SU-DHL-6 (cell line): Measurements from ENCODE around the gene DERL3.

ENCODE experiments used
- H2AFZ ChIP-seq: fragments of 200-600 bp; sonication (generic); 2 replicates; pipeline ENCODE4 v1.6.1; 2014; ENCODE audit warnings: low read depth, mild to moderate bottlenecking, moderate library complexity, mixed read lengths, antibody characterized with exemption, low read length; ENCODE audit not compliant: severe bottlenecking
- H3F3A ChIP-seq: fragments of 200-600 bp; shearing (Covaris generic); 2 replicates; pipeline ENCODE4 v1.6.0; 2016; ENCODE audit warnings: antibody characterized with exemption, mild to moderate bottlenecking; ENCODE audit not compliant: insufficient read depth
- H3K27ac ChIP-seq: fragments of 200-600 bp; sonication (generic); 2 replicates; pipeline ENCODE4 v1.5.1; 2016; ENCODE audit warnings: low read depth, mild to moderate bottlenecking, low read length, moderate library complexity, mixed read lengths
- H3K27me3 ChIP-seq: fragments of 200-600 bp; sonication (generic), shearing (Covaris generic); 2 replicates; pipeline ENCODE4 v1.6.0; 2014; ENCODE audit warnings: mild to moderate bottlenecking, low read length
- H3K36me3 ChIP-seq: fragments of 200-600 bp; sonication (generic); 2 replicates; pipeline ENCODE4 v1.6.1; 2014; ENCODE audit warnings: mild to moderate bottlenecking, low read length, mixed read lengths
- H3K4me2 ChIP-seq: fragments of 300-600, 200-600 bp; shearing (Covaris generic), sonication (generic); 2 replicates; pipeline ENCODE4 v1.6.0; 2014; ENCODE audit warnings: low read length, low read depth, mild to moderate bottlenecking; ENCODE audit not compliant: poor library complexity, severe bottlenecking
- H3K4me3 ChIP-seq: fragments of 200-600 bp; sonication (generic); 2 replicates; pipeline ENCODE4 v1.5.1; 2014; ENCODE audit warnings: antibody characterized with exemption, low read length, mild to moderate bottlenecking, mixed read lengths; ENCODE audit not compliant: insufficient read depth, poor library complexity, severe bottlenecking
- H3K79me2 ChIP-seq: fragments of 200-600 bp; sonication (generic); 2 replicates; pipeline ENCODE4 v1.6.1; 2014; ENCODE audit warnings: mild to moderate bottlenecking, low read length, moderate library complexity; ENCODE audit not compliant: insufficient read depth
- H3K9ac ChIP-seq: fragments of 200-600 bp; sonication (generic); 2 replicates; pipeline ENCODE4 v1.7.0; 2014; ENCODE audit warnings: mild to moderate bottlenecking, low read length
- H3K9me2 ChIP-seq: fragments of 200-600 bp; sonication (generic); replicated peaks from 2 replicates; pipeline ENCODE4 v1.6.1; 2014; ENCODE audit warnings: low read length; ENCODE audit not compliant: insufficient read depth
- H3K9me3 ChIP-seq: fragments of 200-600 bp; sonication (generic); 2 replicates; pipeline ENCODE4 v1.6.1; 2014; ENCODE audit warnings: low read length, mixed read lengths; ENCODE audit not compliant: insufficient read depth
- H4K20me1 ChIP-seq: fragments of 200-600 bp; sonication (generic); 2 replicates; pipeline ENCODE4 v1.6.1; 2014; ENCODE audit warnings: low read depth, mild to moderate bottlenecking, antibody characterized with exemption, low read length, moderate library complexity, mixed read lengths
- EZH2phosphoT487 ChIP-seq: fragments of 200-600 bp; sonication (generic), shearing (Covaris generic); conservative IDR thresholded peaks from 2 replicates; pipeline ENCODE4 v1.6.1; 2018; ENCODE audit warnings: mild to moderate bottlenecking, antibody characterized with exemption, low read length, moderate library complexity, mixed read lengths
- TF ChIP-seq, protein P1 (sequence below): fragments of 200-600 bp; sonication (generic); IDR thresholded peaks from one replicate; pipeline ENCODE4 v1.5.1; 2017; ENCODE audit warnings: antibody characterized with exemption, mild to moderate bottlenecking, low read length, moderate library complexity; ENCODE audit not compliant: insufficient read depth, poor library complexity, severe bottlenecking

The DERL3 gene

DNA sequence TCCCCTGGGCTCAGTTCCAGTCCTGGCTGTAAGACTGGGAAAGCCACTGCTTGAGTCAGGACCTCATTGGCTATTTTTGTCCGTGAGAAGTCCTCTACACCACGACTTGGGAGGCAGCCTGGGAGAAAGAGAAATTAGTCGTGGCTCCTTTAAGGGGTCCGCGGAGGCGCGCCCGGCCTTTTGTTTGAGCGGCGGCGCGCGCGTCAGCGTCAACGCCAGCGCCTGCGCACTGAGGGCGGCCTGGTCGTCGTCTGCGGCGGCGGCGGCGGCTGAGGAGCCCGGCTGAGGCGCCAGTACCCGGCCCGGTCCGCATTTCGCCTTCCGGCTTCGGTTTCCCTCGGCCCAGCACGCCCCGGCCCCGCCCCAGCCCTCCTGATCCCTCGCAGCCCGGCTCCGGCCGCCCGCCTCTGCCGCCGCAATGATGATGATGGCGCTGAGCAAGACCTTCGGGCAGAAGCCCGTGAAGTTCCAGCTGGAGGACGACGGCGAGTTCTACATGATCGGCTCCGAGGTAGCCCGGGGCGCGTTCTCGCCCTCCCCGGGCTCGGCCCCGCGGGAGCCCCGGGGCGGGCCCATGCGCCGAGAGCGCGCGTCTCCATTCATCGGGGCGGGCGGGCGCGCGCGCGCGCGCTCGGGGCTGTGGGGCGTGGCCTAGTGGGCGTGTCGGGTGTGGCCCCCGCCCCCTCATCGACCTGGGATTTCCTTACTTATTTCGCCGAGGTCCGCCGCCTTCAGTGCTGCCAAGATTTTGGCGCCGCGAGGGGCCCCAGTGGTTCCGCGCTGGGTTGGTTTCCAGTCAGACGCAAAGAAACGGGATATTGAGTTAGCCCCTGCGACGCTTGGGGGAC lies 51.8 kb downstream of the DERL3 start, which contains the start of gene SMARCB1:
TSS of gene SMARCB1 (plus strand) at position 215 of the 848 bp plus-strand sequence. CDS start at position 419, 204 bp downstream.
- Histone ChIP-seq H4K20me1 (peaks cover 6% of the 10 kb centered on the region; the same call in 1 of the 2 replicates), H3K27ac (peak within 1 kb of the TSS; percentile 93), H3F3A (no peaks in the 10 kb centered on the region; the same call in 1 of the 2 replicates), H3K9ac (peak within 1 kb of the TSS; percentile 96), H2AFZ (peak within 1 kb of the TSS; percentile 81), H3K79me2 (peaks cover 47% of the 10 kb centered on the region), H3K27me3 (no peaks in the 10 kb centered on the region), H3K9me3 (no peaks in the 10 kb centered on the region), H3K4me2 (peak within 1 kb of the TSS; percentile 84), H3K9me2 (no peaks in the 10 kb centered on the region), H3K4me3 (peak within 1 kb of the TSS; percentile 81), H3K36me3 (no peaks in the 10 kb centered on the region)
- no peak for TF ChIP-seq EZH2phosphoT487
- TF ChIP-seq, protein P1, sequence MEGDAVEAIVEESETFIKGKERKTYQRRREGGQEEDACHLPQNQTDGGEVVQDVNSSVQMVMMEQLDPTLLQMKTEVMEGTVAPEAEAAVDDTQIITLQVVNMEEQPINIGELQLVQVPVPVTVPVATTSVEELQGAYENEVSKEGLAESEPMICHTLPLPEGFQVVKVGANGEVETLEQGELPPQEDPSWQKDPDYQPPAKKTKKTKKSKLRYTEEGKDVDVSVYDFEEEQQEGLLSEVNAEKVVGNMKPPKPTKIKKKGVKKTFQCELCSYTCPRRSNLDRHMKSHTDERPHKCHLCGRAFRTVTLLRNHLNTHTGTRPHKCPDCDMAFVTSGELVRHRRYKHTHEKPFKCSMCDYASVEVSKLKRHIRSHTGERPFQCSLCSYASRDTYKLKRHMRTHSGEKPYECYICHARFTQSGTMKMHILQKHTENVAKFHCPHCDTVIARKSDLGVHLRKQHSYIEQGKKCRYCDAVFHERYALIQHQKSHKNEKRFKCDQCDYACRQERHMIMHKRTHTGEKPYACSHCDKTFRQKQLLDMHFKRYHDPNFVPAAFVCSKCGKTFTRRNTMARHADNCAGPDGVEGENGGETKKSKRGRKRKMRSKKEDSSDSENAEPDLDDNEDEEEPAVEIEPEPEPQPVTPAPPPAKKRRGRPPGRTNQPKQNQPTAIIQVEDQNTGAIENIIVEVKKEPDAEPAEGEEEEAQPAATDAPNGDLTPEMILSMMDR: no peak

DNA sequence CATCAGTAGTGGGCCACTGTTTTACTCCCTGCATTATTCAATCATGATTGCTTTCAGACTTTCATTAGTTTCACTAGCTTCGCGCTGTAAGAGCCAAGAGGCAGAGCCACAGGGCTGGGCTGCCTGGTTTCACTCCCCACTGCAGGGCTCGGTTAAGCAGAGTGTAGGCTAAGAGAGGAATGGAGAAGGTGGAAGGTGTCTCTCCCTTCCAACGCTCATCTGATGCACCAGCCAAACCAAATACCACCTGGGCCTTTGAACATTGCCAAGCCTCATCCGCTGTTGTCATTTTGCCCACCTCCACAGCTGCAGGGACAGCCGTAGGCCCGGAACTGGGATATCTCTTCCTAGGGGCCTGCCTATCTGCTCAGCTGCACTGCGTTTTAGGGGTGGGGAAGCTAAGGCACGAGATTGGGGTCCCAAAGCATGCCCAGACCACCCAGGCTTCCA lies 52.5 kb downstream of the DERL3 start:
- no peaks in the 10 kb centered on the region; the same call in 1 of the 2 replicates for H3F3A ChIP-seq
- H3K9ac ChIP-seq: peak overlapping the region; percentile 96
- H3K9me2 ChIP-seq: no peaks in the 10 kb centered on the region
- peak overlapping the region; percentile 93 for H3K27ac ChIP-seq
- H3K36me3 ChIP-seq: no peaks in the 10 kb centered on the region
- peak overlapping the region; percentile 84 for H3K4me2 ChIP-seq
- no peaks in the 10 kb centered on the region for H3K27me3 ChIP-seq
- H3K4me3 ChIP-seq: peak overlapping the region; percentile 81
- H3K79me2 ChIP-seq: peaks cover 41% of the 10 kb centered on the region
- TF ChIP-seq, protein P1: no peak
- TF ChIP-seq EZH2phosphoT487: no peak
- peak overlapping the region; percentile 81 for H2AFZ ChIP-seq
- peaks cover 6% of the 10 kb centered on the region; the same call in 1 of the 2 replicates for H4K20me1 ChIP-seq
- H3K9me3 ChIP-seq: no peaks in the 10 kb centered on the region
